PC-3 (cell line): ENCODE data around the gene TAF1C. TPM values are rescaled to one million over a fixed set of nuclear protein-coding genes. Genes with fewer than 3 reads are reported as not detected.
"Not testable (repeated sequence)": the region's sequence is repeated elsewhere in the genome, so short reads cannot be mapped to it uniquely, and the experiment has no call there.

Experiments used
- ATAC-seq: fragments of 200-7000 bp; cut with Tn5 transposase; 2 replicates; pipeline ENCODE4 v1.9.1; 2020; ENCODE audit warnings: mild to moderate bottlenecking, moderate library complexity
- BruUV-seq: library from RNA; stranded (reverse); fragments of 400-500 nt; replicated peaks from 2 replicates; lab custom pipeline; 2021; lab: Mats Ljungman, UMichigan
- CTCF ChIA-PET: fragments of 300-600 bp; sonication (Branson Sonifier 250); formaldehyde crosslinking; loops from one replicate; lab custom pipeline; 2022; ENCODE audit warnings: antibody characterized with exemption; lab: Charles Lee
- POLR2A ChIA-PET: fragments of 300-600 bp; sonication (Branson Sonifier 250); formaldehyde crosslinking; loops from one replicate; lab custom pipeline; 2022; ENCODE audit warnings: antibody characterized with exemption; ENCODE audit not compliant: unreplicated experiment; lab: Charles Lee
- DNase-seq: peaks from one replicate; pipeline ENCODE4 v3.0.0-alpha.2; 2015
- H2AFZ ChIP-seq: fragments of 300-600 bp; sonication (generic); 2 replicates; pipeline ENCODE4 v1.6.0; 2016; ENCODE audit warnings: antibody characterized with exemption, low read length
- H3F3A ChIP-seq: fragments of 300-600 bp; sonication (generic); one replicate; pipeline ENCODE4 v1.6.0; 2017; ENCODE audit warnings: antibody characterized with exemption, low read length, control low read depth, mild to moderate bottlenecking; ENCODE audit not compliant: unreplicated experiment
- H3K27ac ChIP-seq: fragments of 300-600 bp; sonication (generic); 2 replicates; pipeline ENCODE4 v1.5.1; 2016; ENCODE audit warnings: mild to moderate bottlenecking, low read length
- H3K27me3 ChIP-seq: fragments of 300-600 bp; sonication (generic); 2 replicates; pipeline ENCODE4 v1.6.1; 2016; ENCODE audit warnings: low read length, mixed read lengths
- H3K36me3 ChIP-seq: fragments of 300-600 bp; sonication (generic); 2 replicates; pipeline ENCODE4 v1.6.1; 2016; ENCODE audit warnings: low read depth, mixed run types, low read length, mixed read lengths
- H3K4me1 ChIP-seq: fragments of 300-600 bp; sonication (generic); 2 replicates; pipeline ENCODE4 v1.5.1; 2016; ENCODE audit warnings: low read length; ENCODE audit not compliant: insufficient read depth
- H3K4me2 ChIP-seq: fragments of 300-600 bp; sonication (generic); 2 replicates; pipeline ENCODE4 v1.6.0; 2016; ENCODE audit warnings: low read length
- H3K4me3 ChIP-seq: fragments of 300-600 bp; sonication (generic); 2 replicates; pipeline ENCODE4 v1.5.1; 2016; ENCODE audit warnings: mild to moderate bottlenecking, low read length, mixed read lengths
- H3K79me2 ChIP-seq: fragments of 300-600 bp; sonication (generic); 2 replicates; pipeline ENCODE4 v1.6.1; 2017; ENCODE audit warnings: low read length, mixed read lengths
- H3K9ac ChIP-seq: fragments of 300-600 bp; sonication (generic); 2 replicates; pipeline ENCODE4 v1.6.0; 2016; ENCODE audit warnings: mild to moderate bottlenecking, low read length
- H3K9me2 ChIP-seq: fragments of 300-600 bp; sonication (generic); replicated peaks from 2 replicates; pipeline ENCODE4 v1.6.1; 2016; ENCODE audit warnings: mixed run types, low read length, mixed read lengths
- H3K9me3 ChIP-seq: fragments of 300-600 bp; sonication (generic); 2 replicates; pipeline ENCODE4 v1.6.1; 2016; ENCODE audit warnings: low read length, mixed read lengths
- H4K20me1 ChIP-seq: fragments of 300-600 bp; sonication (generic); 2 replicates; pipeline ENCODE4 v1.6.1; 2016; ENCODE audit warnings: low read length, mixed read lengths
- CTCF ChIP-seq: fragments of 300-600 bp; sonication (generic); conservative IDR thresholded peaks from 2 replicates; pipeline ENCODE4 v1.5.1; 2017; ENCODE audit warnings: antibody characterized with exemption, low read depth, mild to moderate bottlenecking, low read length
- EZH2 ChIP-seq: fragments of 300-600 bp; sonication (generic); IDR thresholded peaks from one replicate; pipeline ENCODE4 v1.6.1; 2017; ENCODE audit warnings: antibody characterized with exemption, mild to moderate bottlenecking, low read length; ENCODE audit not compliant: unreplicated experiment
- EZH2phosphoT487 ChIP-seq: fragments of 300-600 bp; sonication (generic); IDR thresholded peaks from 2 replicates; pipeline ENCODE4 v1.6.1; 2018; ENCODE audit warnings: mild to moderate bottlenecking, antibody characterized with exemption, low read length, borderline replicate concordance
- intact Hi-C: fragments of 100-400 bp; cut with micrococcal nuclease; formaldehyde crosslinking; loops from 2 replicates; pipeline ENCODE4 v1.9.0; 2023
- total RNA-seq: library from RNA; depleted of rRNA; stranded (reverse); fragments of >200 nt; gene quantifications from 2 replicates; pipeline ENCODE4 v1.2.3, GENCODE V29; 2014

TAF1C gene
- total RNA-seq, 1 experiment from 2014 or later: 21.8 TPM

GRCh38 chr16:84218956-84219355, 32.1 kb upstream of the TAF1C start:
- Histone ChIP-seq H3K9ac (no peak overlapping the region), H2AFZ (no peak overlapping the region), H3K27ac (no peak overlapping the region), H3K4me1 (peaks cover 8% of the 10 kb centered on the region), H3K36me3 (no peaks in the 10 kb centered on the region), H3K79me2 (no peaks in the 10 kb centered on the region), H4K20me1 (no peaks in the 10 kb centered on the region), H3K4me3 (no peak overlapping the region), H3F3A (no peaks in the 10 kb centered on the region), H3K27me3 (no peaks in the 10 kb centered on the region), H3K9me2 (no peaks in the 10 kb centered on the region), H3K9me3 (no peaks in the 10 kb centered on the region), H3K4me2 (no peak overlapping the region)
- TF ChIP-seq EZH2phosphoT487: no peak
- TF ChIP-seq EZH2: no peak
- TF ChIP-seq CTCF: no peak
- BruUV-seq: no TSS peak
- POLR2A ChIA-PET: no interaction called here
- ATAC-seq (no peak), DNase-seq (no peak)
- intact Hi-C loops: no loop called here
- CTCF ChIA-PET: no interaction called here

- H3K4me3 ChIP-seq: no peak overlapping the region
- no peaks in the 10 kb centered on the region for H3K36me3 ChIP-seq
- intact Hi-C loops: no loop called here
- no peaks in the 10 kb centered on the region for H4K20me1 ChIP-seq
- no peak overlapping the region for H2AFZ ChIP-seq
- no peak overlapping the region for H3K9ac ChIP-seq
- no peaks in the 10 kb centered on the region for H3K79me2 ChIP-seq
- ChIA-PET POLR2A (no interaction called here), CTCF (no interaction called here)
- H3K9me2 ChIP-seq: no peaks in the 10 kb centered on the region
- no peak for DNase-seq
- no peak overlapping the region for H3K4me2 ChIP-seq
- no TSS peak for BruUV-seq
- H3F3A ChIP-seq: no peaks in the 10 kb centered on the region
- no peak for ATAC-seq
- no peak overlapping the region for H3K27ac ChIP-seq
- no peaks in the 10 kb centered on the region for H3K27me3 ChIP-seq
- H3K9me3 ChIP-seq: no peaks in the 10 kb centered on the region
- TF ChIP-seq EZH2 (no peak), CTCF (no peak), EZH2phosphoT487 (no peak)
- peaks cover 2% of the 10 kb centered on the region; the same call in 1 of the 2 replicates for H3K4me1 ChIP-seq
These were observed 31.4 kb upstream of the TAF1C start for GRCh38 chr16:84218176-84218823.

GRCh38 chr16:84216144-84216543, 29.3 kb upstream of the TAF1C start:
- CTCF ChIA-PET: interaction anchor here (0.7 kb wide), 1 partner anchor 30 kb away, joined by 3 read pairs; the partner anchor contains the start of gene TAF1C
- H2AFZ ChIP-seq, H3K4me3 ChIP-seq, H3F3A ChIP-seq, POLR2A ChIA-PET, H3K27me3 ChIP-seq, H3K9me3 ChIP-seq, H3K4me1 ChIP-seq, DNase-seq, H3K4me2 ChIP-seq, H3K36me3 ChIP-seq, H3K9me2 ChIP-seq, ATAC-seq, H4K20me1 ChIP-seq, BruUV-seq, H3K9ac ChIP-seq, H3K79me2 ChIP-seq, H3K27ac ChIP-seq, intact Hi-C loops: not testable (repeated sequence)
